NCI-H2196 (cell line): ENCODE results near the gene HRG.

Experiments used
- DNase-seq: peaks from one replicate; lab custom pipeline; 2025; ENCODE audit not compliant: unreplicated experiment; lab: John Stamatoyannopoulos, UW

Gene HRG

DNA sequence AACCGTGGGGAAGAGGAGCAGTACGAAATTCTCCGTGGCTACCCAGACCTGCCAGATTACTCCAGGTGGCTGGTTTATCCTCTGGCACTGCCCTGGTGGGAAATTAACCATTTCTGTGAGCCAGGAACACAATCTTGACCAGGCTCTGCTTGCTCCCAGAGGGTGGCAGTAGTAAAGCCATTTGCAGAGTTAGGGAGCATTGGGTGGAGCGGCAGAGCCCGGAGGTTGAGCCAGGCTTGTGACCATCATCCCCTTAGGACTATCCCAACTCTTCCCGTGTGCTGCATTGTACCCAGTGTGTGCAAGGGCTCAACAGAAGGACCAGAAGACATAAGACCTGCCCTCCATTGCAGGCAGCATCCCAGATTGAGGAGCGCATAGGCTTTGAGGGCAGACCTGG, 56.6 kb downstream of the HRG start:
- no peak for DNase-seq

DNA sequence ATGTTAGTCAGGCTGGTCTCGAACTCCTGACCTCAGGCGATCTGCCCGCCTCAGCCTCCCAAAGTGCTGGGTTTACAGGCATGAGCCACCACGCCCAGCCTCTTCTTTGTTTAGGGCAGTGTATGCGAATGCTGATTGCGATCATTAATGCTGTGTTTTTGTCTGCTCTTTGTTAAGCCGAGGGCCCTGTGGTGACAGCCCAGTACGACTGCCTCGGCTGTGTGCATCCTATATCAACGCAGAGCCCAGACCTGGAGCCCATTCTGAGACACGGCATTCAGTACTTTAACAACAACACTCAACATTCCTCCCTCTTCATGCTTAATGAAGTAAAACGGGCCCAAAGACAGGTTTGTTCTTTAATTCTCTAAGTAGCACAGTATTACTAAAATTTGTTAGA, 59.1 kb downstream of the HRG start:
- no peak for DNase-seq
